T-cell (primary cell): ENCODE data around the gene PBX1. TPM values are rescaled to one million over a fixed set of nuclear protein-coding genes. Genes with fewer than 3 reads are reported as not detected.

Experiments
- ATAC-seq, 4 experiments: fragments of 200-7000 bp in 3 of 4; fragments of 150-1000 bp in 1 of 4; cut with Tn5 transposase; replicated peaks in 1 of 4; 1 replicate in 3 of 4; 2 replicates in 1 of 4; pipeline ENCODE4 v1.10.0; 2021; ENCODE audit warnings: moderate library complexity in 3 of 4, mild to moderate bottlenecking in 2 of 4, moderate number of reproducible peaks in 1 of 4
- CTCF ChIA-PET, 2 donors: fragments of 300-600 bp; sonication (Branson Sonifier 250); formaldehyde crosslinking; loops; one replicate each; lab custom pipeline; 2022; ENCODE audit warnings: antibody characterized with exemption in 2 of 2; lab: Charles Lee
- POLR2A ChIA-PET, 2 donors: fragments of 300-600 bp; sonication (Branson Sonifier 250); formaldehyde crosslinking; loops; one replicate each; lab custom pipeline; 2022; ENCODE audit warnings: antibody characterized with exemption in 2 of 2; lab: Charles Lee
- DNase-seq, 35 experiments: peaks; one replicate each; pipeline versions ENCODE4 v3.0.0 to v3.0.0-alpha.2; 2013 to 2023
- H3K27ac ChIP-seq: one replicate; pipeline ENCODE4 v1.5.1; 2013; ENCODE audit warnings: low read length
- H3K27me3 ChIP-seq, 2 experiments: replicated peaks in 1 of 2; 1 replicate in 1 of 2; 2 replicates in 1 of 2; pipeline versions ENCODE4 v1.6.1 to v1.7.0; 2013; ENCODE audit warnings: low read length in 1 of 2, mixed read lengths in 1 of 2; ENCODE audit not compliant: control insufficient read depth in 2 of 2, insufficient read depth in 2 of 2; ENCODE audit errors: extremely low read depth in 1 of 2
- H3K36me3 ChIP-seq, 2 donors: 1 replicate in 1 of 2; 2 replicates in 1 of 2; pipeline versions ENCODE4 v1.6.1 to v1.7.0; 2013; ENCODE audit warnings: low read length in 1 of 2; ENCODE audit not compliant: control insufficient read depth in 2 of 2, insufficient read depth in 1 of 2; ENCODE audit errors: extremely low read depth in 1 of 2
- H3K4me1 ChIP-seq, 2 experiments: 1 replicate in 1 of 2; 2 replicates in 1 of 2; pipeline versions ENCODE4 v1.6.1 to v1.7.0; 2013; ENCODE audit warnings: low read length in 2 of 2, mixed read lengths in 1 of 2; ENCODE audit not compliant: insufficient read depth in 2 of 2, control insufficient read depth in 1 of 2; ENCODE audit errors: extremely low read depth in 1 of 2
- H3K4me3 ChIP-seq, 2 donors: 1 replicate in 1 of 2; 2 replicates in 1 of 2; pipeline versions ENCODE4 v1.5.1 to v1.7.0; 2013; ENCODE audit warnings: mild to moderate bottlenecking in 2 of 2, low read length in 1 of 2, moderate library complexity in 1 of 2; ENCODE audit not compliant: control insufficient read depth in 1 of 2; ENCODE audit errors: extremely low read depth in 1 of 2
- H3K9me3 ChIP-seq: 2 replicates; pipeline ENCODE4 v1.7.0; 2013
- H3K27ac Mint-ChIP-seq, 2 donors: one replicate each; pipeline ENCODE4 v1.8.0; 2020 to 2021; ENCODE audit warnings: mild to moderate bottlenecking in 2 of 2, mixed read lengths in 2 of 2
- H3K27me3 Mint-ChIP-seq, 2 donors: one replicate each; pipeline ENCODE4 v1.8.0; 2021 to 2022; ENCODE audit warnings: mixed read lengths in 2 of 2
- H3K36me3 Mint-ChIP-seq: one replicate; pipeline ENCODE4 v1.8.0; 2021; ENCODE audit warnings: mixed read lengths
- H3K4me1 Mint-ChIP-seq, 3 donors: one replicate each; pipeline ENCODE4 v1.8.0; 2020 to 2022; ENCODE audit warnings: mixed read lengths in 3 of 3, mild to moderate bottlenecking in 1 of 3
- H3K4me3 Mint-ChIP-seq, 3 donors: one replicate each; pipeline ENCODE4 v1.8.0; 2020 to 2022; ENCODE audit warnings: mild to moderate bottlenecking in 3 of 3, mixed read lengths in 3 of 3, moderate library complexity in 3 of 3
- H3K9me3 Mint-ChIP-seq, 3 donors: one replicate each; pipeline ENCODE4 v1.8.0; 2020 to 2022; ENCODE audit warnings: mixed read lengths in 3 of 3
- WGBS: methylation state at CpG from one replicate; pipeline ENCODE4 v1.1.5; 2013; ENCODE audit warnings: missing lambda C conversion rate; ENCODE audit not compliant: insufficient coverage; 5-methylcytosine and 5-hydroxymethylcytosine counted together
- total RNA-seq, 35 experiments: library from RNA in 6 of 35; stranded (reverse) in 6 of 35; fragments of 120-200 nt in 1 of 35; gene quantifications; one replicate each; pipeline versions ENCODE4 v1.2.1 to v1.2.4 and lab custom pipeline; 2013 to 2026

PBX1 gene
- total RNA-seq, 5 donors from 2014 or later (not counting 1 experiment from before 2014, with no cell fraction given): 0.92 to 2.9 (median 1.8) TPM

DNA sequence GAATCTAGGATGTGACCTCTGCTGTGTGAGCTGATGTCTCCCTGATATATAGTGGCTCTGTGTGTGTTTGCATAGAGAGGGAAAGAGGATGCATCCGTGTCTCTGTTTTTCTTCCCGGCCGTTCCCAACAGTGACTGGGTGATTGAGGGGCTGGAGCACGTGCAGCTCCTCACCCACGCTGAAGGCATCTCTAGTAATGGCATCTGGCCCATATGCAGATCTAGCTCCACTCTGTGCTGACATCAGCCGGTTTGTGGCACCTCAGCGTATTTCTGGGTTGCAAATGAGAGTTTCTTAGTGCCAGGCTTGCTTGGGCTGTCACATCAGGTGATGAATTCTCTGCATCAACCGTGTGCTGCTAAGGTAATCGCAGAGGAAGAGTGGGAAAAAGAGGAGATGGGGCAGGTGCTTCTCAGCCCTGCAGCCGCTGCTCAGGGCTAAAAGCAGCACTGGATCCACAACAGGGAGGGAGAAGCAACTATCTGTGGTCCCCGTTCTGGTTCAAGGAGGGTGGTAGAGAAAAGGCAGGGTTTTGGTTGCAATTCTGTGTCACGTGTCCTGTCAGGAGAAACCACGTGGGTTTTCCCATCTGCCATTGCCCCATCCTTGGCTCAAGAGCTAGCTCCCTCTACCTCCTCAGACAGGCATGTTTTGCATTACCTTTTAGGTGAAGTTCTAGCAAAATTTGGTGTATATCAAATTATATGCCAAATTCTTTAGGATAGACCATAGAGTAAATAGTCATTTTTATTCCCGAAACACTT, 282.9 kb downstream of the PBX1 start:
- no peaks in the 10 kb centered on the region for H3K4me1 Mint-ChIP-seq
- H3K36me3 Mint-ChIP-seq: no peaks in the 10 kb centered on the region
- no peak overlapping the region for H3K4me3 Mint-ChIP-seq
- ChIA-PET POLR2A (no interaction called here), CTCF (no interaction called here)
- Histone ChIP-seq H3K27ac (no peak overlapping the region), H3K27me3 (no peaks in the 10 kb centered on the region), H3K4me1 (no peaks in the 10 kb centered on the region), H3K4me3 (no peak overlapping the region), H3K36me3 (no peaks in the 10 kb centered on the region), H3K9me3 (no peaks in the 10 kb centered on the region)
- no peak overlapping the region for H3K27ac Mint-ChIP-seq
- H3K9me3 Mint-ChIP-seq: no peaks in the 10 kb centered on the region
- no peaks in the 10 kb centered on the region for H3K27me3 Mint-ChIP-seq
- DNase-seq (no peak), ATAC-seq (no peak)
- WGBS: 90% methylated on average over 9 of the region's 14 CpGs

DNA sequence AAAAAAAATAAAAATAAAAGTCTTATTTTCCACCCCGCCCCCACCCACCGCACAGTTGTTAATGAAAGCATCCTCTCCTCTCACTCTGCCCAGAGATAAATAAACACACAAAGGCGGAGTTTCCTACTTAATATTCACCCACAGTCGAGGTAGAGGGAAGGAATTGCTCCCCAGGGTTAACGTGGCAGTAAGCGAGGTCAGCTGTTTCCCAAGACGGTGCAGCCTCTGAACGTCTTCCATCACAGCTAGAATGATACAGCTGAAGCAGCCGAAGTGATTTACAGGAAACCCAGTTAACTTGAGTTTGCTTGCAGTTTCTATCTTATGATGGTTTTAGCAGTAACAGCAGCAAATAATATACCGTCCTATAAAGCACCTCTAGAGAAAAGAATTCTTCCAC, 283.9 kb downstream of the PBX1 start:
- Histone ChIP-seq H3K27ac (no peak overlapping the region), H3K4me1 (no peaks in the 10 kb centered on the region), H3K36me3 (no peaks in the 10 kb centered on the region), H3K27me3 (no peaks in the 10 kb centered on the region), H3K4me3 (no peak overlapping the region), H3K9me3 (no peaks in the 10 kb centered on the region)
- Mint-ChIP-seq H3K27me3 (no peaks in the 10 kb centered on the region), H3K27ac (no peak overlapping the region), H3K9me3 (no peaks in the 10 kb centered on the region), H3K36me3 (no peaks in the 10 kb centered on the region), H3K4me3 (no peak overlapping the region), H3K4me1 (no peaks in the 10 kb centered on the region)
- WGBS: 64% methylated on average over 6 of the region's 10 CpGs
- POLR2A ChIA-PET: no interaction called here
- CTCF ChIA-PET: no interaction called here
- ATAC-seq (no peak), DNase-seq (no peak)

DNA sequence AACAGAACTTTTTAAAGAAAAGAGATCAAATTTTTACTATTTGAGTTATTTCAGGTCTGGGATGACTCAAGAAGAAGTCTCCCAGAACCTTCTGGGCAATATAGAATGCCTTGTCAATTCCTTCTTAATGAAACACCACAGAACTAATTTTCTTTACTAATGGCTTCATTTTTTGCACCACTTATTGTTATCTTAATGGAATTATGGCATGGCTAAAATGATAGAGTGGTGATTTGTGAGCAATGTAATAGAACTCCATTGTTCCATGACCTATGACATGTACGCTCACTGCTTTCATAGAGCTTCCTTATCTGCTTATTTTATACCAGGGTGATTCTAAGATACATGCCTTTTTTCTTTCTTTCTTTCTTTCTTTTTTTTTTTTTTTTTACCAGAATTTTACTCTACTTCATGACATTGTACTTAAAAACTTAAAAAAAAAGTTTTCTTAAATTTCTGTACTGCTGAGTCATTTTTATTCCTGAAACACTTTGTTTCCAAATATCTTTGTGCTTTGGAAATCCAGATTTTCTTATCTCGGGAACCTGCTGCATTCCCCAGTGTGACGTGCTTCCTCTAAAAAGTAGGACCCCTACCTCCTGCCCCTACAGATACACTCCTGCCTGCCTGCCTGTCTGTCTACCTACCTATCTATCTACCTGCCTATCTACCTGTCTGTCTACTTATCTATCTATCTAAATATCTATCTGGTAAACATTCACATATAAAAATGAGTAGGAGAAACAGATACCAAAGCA, 284.9 kb downstream of the PBX1 start:
- Mint-ChIP-seq H3K27me3 (no peaks in the 10 kb centered on the region), H3K4me1 (no peaks in the 10 kb centered on the region), H3K9me3 (no peaks in the 10 kb centered on the region), H3K36me3 (no peaks in the 10 kb centered on the region), H3K4me3 (no peak overlapping the region), H3K27ac (no peak overlapping the region)
- DNase-seq (no peak), ATAC-seq (no peak)
- no peak overlapping the region for H3K4me3 ChIP-seq
- no peaks in the 10 kb centered on the region for H3K27me3 ChIP-seq
- H3K4me1 ChIP-seq: no peaks in the 10 kb centered on the region
- H3K36me3 ChIP-seq: no peaks in the 10 kb centered on the region
- ChIA-PET CTCF (no interaction called here), POLR2A (no interaction called here)
- H3K9me3 ChIP-seq: no peaks in the 10 kb centered on the region
- WGBS: no CpG with 5 or more reads among the region's 3 CpGs
- no peak overlapping the region for H3K27ac ChIP-seq

DNA sequence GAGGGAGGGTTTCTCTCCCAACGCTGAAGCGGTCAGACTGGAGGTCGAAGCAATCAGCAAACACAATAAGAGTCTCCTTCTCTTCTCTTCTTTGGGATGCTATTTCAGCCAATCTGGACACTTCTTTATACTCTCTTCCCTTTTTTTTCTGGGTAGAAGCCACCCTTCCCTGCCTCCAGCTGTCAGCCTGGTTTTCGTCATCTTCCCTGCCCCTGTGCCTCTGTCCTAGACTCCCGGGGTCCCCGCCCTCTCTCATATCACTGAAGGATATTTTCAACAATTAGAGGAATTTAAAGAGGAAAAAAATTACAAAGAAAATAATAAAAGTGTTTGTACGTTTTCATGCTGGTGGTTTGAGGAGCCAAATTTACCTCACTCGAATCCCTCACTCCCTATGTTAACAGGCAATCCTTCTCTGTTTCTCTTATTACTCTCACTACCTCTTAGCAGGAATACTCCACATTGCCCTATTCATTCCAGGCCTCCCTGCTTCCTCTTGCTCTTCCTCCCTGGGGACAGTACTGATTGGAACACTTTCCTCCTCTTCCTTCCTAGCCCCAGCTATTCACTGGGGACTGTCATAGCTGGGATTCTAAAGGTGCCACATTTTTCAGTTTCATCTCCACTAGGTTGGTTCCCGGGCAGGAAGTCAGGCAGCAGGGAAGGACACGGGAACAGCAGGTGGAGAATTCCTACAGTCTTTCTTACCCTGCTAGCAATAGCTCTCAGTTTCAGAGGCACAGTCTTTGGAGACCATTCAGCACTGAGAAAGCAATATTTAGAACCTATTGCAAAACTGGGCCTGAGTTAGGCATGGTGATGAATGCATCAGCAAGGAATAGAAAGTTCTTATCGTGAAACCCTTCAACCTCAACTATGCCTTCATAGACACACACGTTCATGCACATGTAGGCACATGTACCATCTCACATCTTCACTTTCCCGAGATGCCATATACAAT, 288.0 kb downstream of the PBX1 start:
- no peak overlapping the region for H3K27ac ChIP-seq
- Mint-ChIP-seq H3K36me3 (no peaks in the 10 kb centered on the region), H3K4me1 (no peaks in the 10 kb centered on the region), H3K27me3 (no peaks in the 10 kb centered on the region), H3K4me3 (no peak overlapping the region), H3K9me3 (peaks cover 0 to 3% (median 0%) of the 10 kb centered on the region in 3 donors), H3K27ac (no peak overlapping the region)
- DNase-seq (no peak), ATAC-seq (no peak)
- H3K4me1 ChIP-seq: no peaks in the 10 kb centered on the region
- H3K9me3 ChIP-seq: no peaks in the 10 kb centered on the region
- no peaks in the 10 kb centered on the region for H3K27me3 ChIP-seq
- H3K36me3 ChIP-seq: no peaks in the 10 kb centered on the region
- ChIA-PET CTCF (no interaction called here), POLR2A (no interaction called here)
- 87% methylated on average over 3 of the region's 13 CpGs for WGBS
- H3K4me3 ChIP-seq: no peak overlapping the region

DNA sequence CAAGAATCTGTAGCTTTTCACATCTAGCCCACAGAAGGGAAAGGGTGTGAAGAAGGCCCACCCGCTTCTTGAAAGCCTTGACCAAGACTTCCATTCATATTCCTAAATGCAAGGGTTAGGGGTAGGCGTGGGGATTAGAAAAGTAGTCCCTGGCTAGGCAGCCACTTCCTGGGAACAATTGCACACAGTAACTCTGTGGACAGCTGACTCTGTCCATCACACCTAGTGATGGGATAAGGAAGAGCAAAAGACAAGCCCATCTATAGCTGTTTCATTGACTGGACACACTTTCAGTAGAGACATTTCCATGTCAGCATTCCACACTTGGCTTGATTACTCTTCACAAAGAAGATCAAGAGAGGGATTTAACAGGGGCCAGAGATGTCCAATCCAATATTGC, 294.2 kb downstream of the PBX1 start:
- Histone ChIP-seq H3K27me3 (no peaks in the 10 kb centered on the region), H3K27ac (no peak overlapping the region), H3K4me1 (no peaks in the 10 kb centered on the region), H3K4me3 (no peak overlapping the region), H3K9me3 (no peaks in the 10 kb centered on the region), H3K36me3 (no peaks in the 10 kb centered on the region)
- ATAC-seq: no peak
- CTCF ChIA-PET: interaction anchor here in 1 of 2 donors (0.5 kb wide), 1 partner anchor 77 kb away, joined by 3 read pairs; no protein-coding TSS in a partner anchor
- POLR2A ChIA-PET: no interaction called here
- Mint-ChIP-seq H3K27me3 (peaks cover 0 to 13% of the 10 kb centered on the region in 2 donors), H3K4me1 (no peaks in the 10 kb centered on the region), H3K27ac (no peak overlapping the region), H3K36me3 (no peaks in the 10 kb centered on the region), H3K9me3 (peaks cover 0 to 5% (median 3%) of the 10 kb centered on the region in 3 donors), H3K4me3 (no peak overlapping the region)
- DNase-seq: no peak
- no CpG with 5 or more reads among the region's 2 CpGs for WGBS

DNA sequence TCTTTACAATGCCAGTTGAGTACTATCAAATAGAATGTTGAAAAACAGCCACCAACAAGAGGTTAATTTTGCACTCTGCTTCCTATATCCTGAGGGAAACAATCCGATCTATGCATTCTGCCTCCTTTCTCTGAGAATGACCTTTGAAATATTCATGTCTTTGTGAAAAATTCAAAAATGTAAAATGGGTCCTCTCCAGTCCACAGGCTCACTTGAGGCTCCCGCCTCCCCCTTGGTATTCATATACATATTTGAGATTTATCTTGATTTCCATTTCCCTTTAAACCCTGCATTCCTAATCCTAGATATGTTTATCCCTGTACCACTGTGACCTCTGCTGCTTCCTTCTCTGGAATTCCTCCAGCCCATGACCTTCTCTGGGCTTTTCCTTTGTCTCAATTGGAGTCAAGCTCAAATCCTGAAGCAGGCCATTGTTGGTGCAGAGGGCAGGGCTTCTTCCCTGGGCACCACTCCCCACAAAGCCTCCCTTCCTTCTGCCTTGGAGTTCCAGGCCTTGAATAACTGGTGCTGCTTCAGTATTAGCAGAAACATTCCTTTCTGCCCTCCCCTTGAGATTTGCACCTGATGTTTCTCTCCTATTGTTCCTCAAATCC, 296.8 kb downstream of the PBX1 start:
- no peaks in the 10 kb centered on the region for H3K36me3 Mint-ChIP-seq
- Histone ChIP-seq H3K4me3 (no peak overlapping the region), H3K27me3 (no peaks in the 10 kb centered on the region), H3K27ac (no peak overlapping the region), H3K36me3 (no peaks in the 10 kb centered on the region), H3K9me3 (no peaks in the 10 kb centered on the region), H3K4me1 (no peaks in the 10 kb centered on the region)
- ChIA-PET CTCF (no interaction called here), POLR2A (no interaction called here)
- 80% methylated on average over 1 of the region's 2 CpGs for WGBS
- no peaks in the 10 kb centered on the region for H3K4me1 Mint-ChIP-seq
- H3K4me3 Mint-ChIP-seq: no peak overlapping the region
- peaks cover 0 to 13% of the 10 kb centered on the region in 2 donors for H3K27me3 Mint-ChIP-seq
- H3K27ac Mint-ChIP-seq: no peak overlapping the region
- ATAC-seq (no peak), DNase-seq (no peak)
- H3K9me3 Mint-ChIP-seq: peaks cover 0 to 5% (median 0%) of the 10 kb centered on the region in 3 donors
